HepG2 (cell line): ENCODE results near the gene NUTF2. TPM values are rescaled to one million over a fixed set of nuclear protein-coding genes. Genes with fewer than 3 reads are reported as not detected.

Source experiments
- ARNT2 ChIP-seq: sonication (generic); formaldehyde crosslinking; IDR thresholded peaks from 2 replicates; pipeline ENCODE4 v1.8.0; 2022; ENCODE audit warnings: mild to moderate bottlenecking, low read depth, missing genetic modification reagents, moderate library complexity
- FOXK2 ChIP-seq: fragments of 450-650 bp; IDR thresholded peaks from 2 replicates; pipeline ENCODE4 v1.6.1; 2016
- MED8 ChIP-seq: sonication (generic); formaldehyde crosslinking; IDR thresholded peaks from 2 replicates; pipeline ENCODE4 v1.8.1; 2023; ENCODE audit warnings: mild to moderate bottlenecking, missing genetic modification reagents; ENCODE audit not compliant: insufficient replicate concordance
- RXRB ChIP-seq: IDR thresholded peaks from 2 replicates; pipeline ENCODE4 v1.6.1; 2016; ENCODE audit warnings: borderline replicate concordance, missing genetic modification reagents, missing compliant biosample characterization
- SSRP1 ChIP-seq: IDR thresholded peaks from 2 replicates; pipeline ENCODE4 v1.6.1; 2016; ENCODE audit warnings: control low read depth
- ZNF383 ChIP-seq: sonication (generic); formaldehyde crosslinking; IDR thresholded peaks from 2 replicates; pipeline ENCODE4 v1.4.0; 2020; ENCODE audit warnings: missing genetic modification reagents, mild to moderate bottlenecking, borderline replicate concordance
- ZNF432 ChIP-seq: sonication (generic); formaldehyde crosslinking; IDR thresholded peaks from 2 replicates; pipeline ENCODE4 v1.5.0; 2020; ENCODE audit warnings: missing genetic modification reagents, mild to moderate bottlenecking, borderline replicate concordance
- ZNF572 ChIP-seq: sonication (generic); formaldehyde crosslinking; IDR thresholded peaks from 2 replicates; pipeline ENCODE4 v1.5.1; 2020; ENCODE audit warnings: mild to moderate bottlenecking, missing genetic modification reagents
- ZNF749 ChIP-seq: sonication (generic); formaldehyde crosslinking; IDR thresholded peaks from 2 replicates; pipeline ENCODE4 v1.8.0; 2022; ENCODE audit warnings: mild to moderate bottlenecking, missing genetic modification reagents, moderate library complexity, borderline replicate concordance
- ZNF816 ChIP-seq: sonication (generic); formaldehyde crosslinking; IDR thresholded peaks from 2 replicates; pipeline ENCODE4 v1.8.0; 2022; ENCODE audit warnings: missing genetic modification reagents, mild to moderate bottlenecking, borderline replicate concordance
- polyA plus RNA-seq, 8 experiments: library from polyadenylated mRNA; depleted of rRNA in 3 of 8; stranded (reverse) in 7 of 8; unstranded in 1 of 8; fragments of >200 nt; fragmentation: Illumina TruSeq in 4 of 8; extraction: Trizol in 4 of 8; gene quantifications; 2 replicates each; pipeline versions ENCODE4 v1.2.1 to v1.2.3, GENCODE V29; 2011 to 2016; ENCODE audit warnings: low read depth in 4 of 8, missing spikeins in 1 of 8, mixed read lengths in 1 of 8; ENCODE audit not compliant: insufficient read depth in 1 of 8
- total RNA-seq, 5 experiments: library from RNA; depleted of rRNA; stranded (reverse); fragments of >200 nt; fragmentation: Illumina TruSeq; extraction: Trizol; gene quantifications; 2 replicates each; pipeline ENCODE4 v1.2.3, GENCODE V29; 2016; ENCODE audit warnings: low read depth in 1 of 5
- TF ChIP-seq, protein P1 (sequence below): sonication (generic); formaldehyde crosslinking; IDR thresholded peaks from 2 replicates; pipeline ENCODE4 v1.8.0; 2022; ENCODE audit warnings: mild to moderate bottlenecking, missing genetic modification reagents, borderline replicate concordance
- TF ChIP-seq, protein P2 (sequence below): sonication (generic); formaldehyde crosslinking; IDR thresholded peaks from 2 replicates; pipeline ENCODE4 v1.5.1; 2020; ENCODE audit warnings: mild to moderate bottlenecking, missing genetic modification reagents, moderate library complexity
- TF ChIP-seq, protein P3 (sequence below): sonication (generic); formaldehyde crosslinking; IDR thresholded peaks from 2 replicates; pipeline ENCODE4 v1.9.0; 2021; ENCODE audit warnings: missing genetic modification reagents, borderline replicate concordance
- TF ChIP-seq, protein P4 (sequence below): sonication (generic); formaldehyde crosslinking; IDR thresholded peaks from 2 replicates; pipeline ENCODE4 v1.5.0; 2020; ENCODE audit warnings: mild to moderate bottlenecking, missing genetic modification reagents

Gene NUTF2
- total and polyA plus RNA-seq, 2 of the 13 experiments (the other 11 are each of a cell fraction or from before 2014, with no cell fraction given), result 168 to 214 TPM

DNA sequence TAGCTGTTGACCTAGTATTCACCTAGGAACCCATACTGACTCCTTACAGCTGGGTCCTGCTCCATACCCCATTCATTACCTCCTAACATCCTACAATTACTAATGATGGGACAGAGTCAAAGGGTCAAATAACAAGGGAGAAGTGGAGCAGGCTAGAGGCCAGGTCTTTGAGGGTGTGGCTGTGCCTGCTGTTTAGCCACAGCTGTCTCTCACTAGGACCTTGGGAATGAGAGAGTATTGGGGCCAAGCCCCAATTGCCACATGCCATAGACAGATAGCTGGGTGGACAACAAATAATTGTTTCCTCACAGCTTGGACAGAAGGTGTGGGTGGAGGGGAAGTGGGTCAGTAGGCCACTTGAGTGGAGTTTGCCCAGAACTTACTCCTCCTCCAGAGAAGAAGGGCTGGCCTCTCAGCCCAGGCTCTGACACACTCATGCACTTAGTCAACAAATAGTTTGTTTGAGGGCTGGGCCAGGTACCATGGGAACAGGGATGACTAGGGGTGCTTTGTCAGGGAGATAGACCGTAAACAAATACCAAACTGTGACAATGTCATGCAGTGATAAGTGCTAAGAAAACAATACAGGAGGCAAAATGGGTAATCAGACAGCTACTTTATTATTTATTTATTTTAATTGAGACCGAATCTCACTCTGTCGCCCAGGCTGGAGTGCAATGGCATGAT, 11.0 kb downstream of the NUTF2 start (continued):
- TF ChIP-seq, protein P1, sequence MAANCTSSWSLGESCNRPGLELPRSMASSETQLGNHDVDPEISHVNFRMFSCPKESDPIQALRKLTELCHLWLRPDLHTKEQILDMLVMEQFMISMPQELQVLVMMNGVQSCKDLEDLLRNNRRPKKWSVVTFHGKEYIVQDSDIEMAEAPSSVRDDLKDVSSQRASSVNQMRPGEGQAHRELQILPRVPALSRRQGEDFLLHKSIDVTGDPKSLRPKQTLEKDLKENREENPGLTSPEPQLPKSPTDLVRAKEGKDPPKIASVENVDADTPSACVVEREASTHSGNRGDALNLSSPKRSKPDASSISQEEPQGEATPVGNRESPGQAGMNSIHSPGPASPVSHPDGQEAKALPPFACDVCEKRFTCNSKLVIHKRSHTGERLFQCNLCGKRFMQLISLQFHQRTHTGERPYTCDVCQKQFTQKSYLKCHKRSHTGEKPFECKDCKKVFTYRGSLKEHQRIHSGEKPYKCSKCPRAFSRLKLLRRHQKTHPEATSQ, result no peak
- TF ChIP-seq, protein P2, sequence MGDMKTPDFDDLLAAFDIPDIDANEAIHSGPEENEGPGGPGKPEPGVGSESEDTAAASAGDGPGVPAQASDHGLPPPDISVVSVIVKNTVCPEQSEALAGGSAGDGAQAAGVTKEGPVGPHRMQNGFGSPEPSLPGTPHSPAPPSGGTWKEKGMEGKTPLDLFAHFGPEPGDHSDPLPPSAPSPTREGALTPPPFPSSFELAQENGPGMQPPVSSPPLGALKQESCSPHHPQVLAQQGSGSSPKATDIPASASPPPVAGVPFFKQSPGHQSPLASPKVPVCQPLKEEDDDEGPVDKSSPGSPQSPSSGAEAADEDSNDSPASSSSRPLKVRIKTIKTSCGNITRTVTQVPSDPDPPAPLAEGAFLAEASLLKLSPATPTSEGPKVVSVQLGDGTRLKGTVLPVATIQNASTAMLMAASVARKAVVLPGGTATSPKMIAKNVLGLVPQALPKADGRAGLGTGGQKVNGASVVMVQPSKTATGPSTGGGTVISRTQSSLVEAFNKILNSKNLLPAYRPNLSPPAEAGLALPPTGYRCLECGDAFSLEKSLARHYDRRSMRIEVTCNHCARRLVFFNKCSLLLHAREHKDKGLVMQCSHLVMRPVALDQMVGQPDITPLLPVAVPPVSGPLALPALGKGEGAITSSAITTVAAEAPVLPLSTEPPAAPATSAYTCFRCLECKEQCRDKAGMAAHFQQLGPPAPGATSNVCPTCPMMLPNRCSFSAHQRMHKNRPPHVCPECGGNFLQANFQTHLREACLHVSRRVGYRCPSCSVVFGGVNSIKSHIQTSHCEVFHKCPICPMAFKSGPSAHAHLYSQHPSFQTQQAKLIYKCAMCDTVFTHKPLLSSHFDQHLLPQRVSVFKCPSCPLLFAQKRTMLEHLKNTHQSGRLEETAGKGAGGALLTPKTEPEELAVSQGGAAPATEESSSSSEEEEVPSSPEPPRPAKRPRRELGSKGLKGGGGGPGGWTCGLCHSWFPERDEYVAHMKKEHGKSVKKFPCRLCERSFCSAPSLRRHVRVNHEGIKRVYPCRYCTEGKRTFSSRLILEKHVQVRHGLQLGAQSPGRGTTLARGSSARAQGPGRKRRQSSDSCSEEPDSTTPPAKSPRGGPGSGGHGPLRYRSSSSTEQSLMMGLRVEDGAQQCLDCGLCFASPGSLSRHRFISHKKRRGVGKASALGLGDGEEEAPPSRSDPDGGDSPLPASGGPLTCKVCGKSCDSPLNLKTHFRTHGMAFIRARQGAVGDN (CRISPR knock-in tag), result no peak
- no peak for TF ChIP-seq ZNF432 (CRISPR knock-in tag)
- peak; percentile 77 for TF ChIP-seq RXRB (CRISPR knock-in tag)
- 0 out of 2 replicates have a peak, but pooled peaks have one; percentile 7 for TF ChIP-seq FOXK2
- no peak for TF ChIP-seq ZNF572
- TF ChIP-seq MED8 (CRISPR knock-in tag), result no peak
- TF ChIP-seq, protein P3, sequence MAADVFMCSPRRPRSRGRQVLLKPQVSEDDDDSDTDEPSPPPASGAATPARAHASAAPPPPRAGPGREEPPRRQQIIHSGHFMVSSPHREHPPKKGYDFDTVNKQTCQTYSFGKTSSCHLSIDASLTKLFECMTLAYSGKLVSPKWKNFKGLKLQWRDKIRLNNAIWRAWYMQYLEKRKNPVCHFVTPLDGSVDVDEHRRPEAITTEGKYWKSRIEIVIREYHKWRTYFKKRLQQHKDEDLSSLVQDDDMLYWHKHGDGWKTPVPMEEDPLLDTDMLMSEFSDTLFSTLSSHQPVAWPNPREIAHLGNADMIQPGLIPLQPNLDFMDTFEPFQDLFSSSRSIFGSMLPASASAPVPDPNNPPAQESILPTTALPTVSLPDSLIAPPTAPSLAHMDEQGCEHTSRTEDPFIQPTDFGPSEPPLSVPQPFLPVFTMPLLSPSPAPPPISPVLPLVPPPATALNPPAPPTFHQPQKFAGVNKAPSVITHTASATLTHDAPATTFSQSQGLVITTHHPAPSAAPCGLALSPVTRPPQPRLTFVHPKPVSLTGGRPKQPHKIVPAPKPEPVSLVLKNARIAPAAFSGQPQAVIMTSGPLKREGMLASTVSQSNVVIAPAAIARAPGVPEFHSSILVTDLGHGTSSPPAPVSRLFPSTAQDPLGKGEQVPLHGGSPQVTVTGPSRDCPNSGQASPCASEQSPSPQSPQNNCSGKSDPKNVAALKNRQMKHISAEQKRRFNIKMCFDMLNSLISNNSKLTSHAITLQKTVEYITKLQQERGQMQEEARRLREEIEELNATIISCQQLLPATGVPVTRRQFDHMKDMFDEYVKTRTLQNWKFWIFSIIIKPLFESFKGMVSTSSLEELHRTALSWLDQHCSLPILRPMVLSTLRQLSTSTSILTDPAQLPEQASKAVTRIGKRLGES (CRISPR knock-in tag), result no peak
- TF ChIP-seq, protein P4, sequence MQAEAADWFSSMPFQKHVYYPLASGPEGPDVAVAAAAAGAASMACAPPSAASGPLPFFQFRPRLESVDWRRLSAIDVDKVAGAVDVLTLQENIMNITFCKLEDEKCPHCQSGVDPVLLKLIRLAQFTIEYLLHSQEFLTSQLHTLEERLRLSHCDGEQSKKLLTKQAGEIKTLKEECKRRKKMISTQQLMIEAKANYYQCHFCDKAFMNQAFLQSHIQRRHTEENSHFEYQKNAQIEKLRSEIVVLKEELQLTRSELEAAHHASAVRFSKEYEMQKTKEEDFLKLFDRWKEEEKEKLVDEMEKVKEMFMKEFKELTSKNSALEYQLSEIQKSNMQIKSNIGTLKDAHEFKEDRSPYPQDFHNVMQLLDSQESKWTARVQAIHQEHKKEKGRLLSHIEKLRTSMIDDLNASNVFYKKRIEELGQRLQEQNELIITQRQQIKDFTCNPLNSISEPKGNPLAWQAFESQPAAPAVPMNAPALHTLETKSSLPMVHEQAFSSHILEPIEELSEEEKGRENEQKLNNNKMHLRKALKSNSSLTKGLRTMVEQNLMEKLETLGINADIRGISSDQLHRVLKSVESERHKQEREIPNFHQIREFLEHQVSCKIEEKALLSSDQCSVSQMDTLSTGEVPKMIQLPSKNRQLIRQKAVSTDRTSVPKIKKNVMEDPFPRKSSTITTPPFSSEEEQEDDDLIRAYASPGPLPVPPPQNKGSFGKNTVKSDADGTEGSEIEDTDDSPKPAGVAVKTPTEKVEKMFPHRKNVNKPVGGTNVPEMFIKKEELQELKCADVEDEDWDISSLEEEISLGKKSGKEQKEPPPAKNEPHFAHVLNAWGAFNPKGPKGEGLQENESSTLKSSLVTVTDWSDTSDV (CRISPR knock-in tag), result no peak
- TF ChIP-seq ZNF383 (CRISPR knock-in tag), result no peak
- TF ChIP-seq ZNF816 (CRISPR knock-in tag), result no peak
- no peak for TF ChIP-seq ZNF749 (CRISPR knock-in tag)
- 0 out of 2 replicates have a peak, but pooled peaks have one; percentile 57 for TF ChIP-seq SSRP1
- TF ChIP-seq ARNT2 (CRISPR knock-in tag), result no peak
